ENCODE results near the gene DAND5.

- TF ChIP-seq CTCF (conservative IDR thresholded peaks at IDR 0.05; ENCODE audit: low read depth, low read length) (no peak), EZH2 (IDR thresholded peaks at IDR 0.05; ENCODE audit: borderline replicate concordance, low read depth, low read length, poor library complexity, severe bottlenecking) (no peak)
Observed at GRCh38 chr19:12944104-12944674, 25.2 kb upstream of the DAND5 start.

All from A673 (cell line).